GM12801 (cell line): ENCODE results near the gene GFRA1.

Source experiments
- CTCF ChIP-seq: IDR thresholded peaks from one replicate; pipeline ENCODE4 v1.5.1; 2011; ENCODE audit warnings: control low read depth; ENCODE audit not compliant: insufficient read length; ENCODE audit errors: extremely low read depth

The GFRA1 gene

GRCh38 chr10:116272440-116273283, at the start of gene GFRA1:
Gene GFRA1 (minus strand): TSS chr10:116273206. CDS start chr10:116272029, 1,177 bp downstream.
- no peak for TF ChIP-seq CTCF

- TF ChIP-seq CTCF: no peak
These were observed 43.5 kb upstream of the GFRA1 start for GRCh38 chr10:116316503-116316902.

- TF ChIP-seq CTCF: no peak
These were observed 39.5 kb upstream of the GFRA1 start for GRCh38 chr10:116312548-116312947.

DNA sequence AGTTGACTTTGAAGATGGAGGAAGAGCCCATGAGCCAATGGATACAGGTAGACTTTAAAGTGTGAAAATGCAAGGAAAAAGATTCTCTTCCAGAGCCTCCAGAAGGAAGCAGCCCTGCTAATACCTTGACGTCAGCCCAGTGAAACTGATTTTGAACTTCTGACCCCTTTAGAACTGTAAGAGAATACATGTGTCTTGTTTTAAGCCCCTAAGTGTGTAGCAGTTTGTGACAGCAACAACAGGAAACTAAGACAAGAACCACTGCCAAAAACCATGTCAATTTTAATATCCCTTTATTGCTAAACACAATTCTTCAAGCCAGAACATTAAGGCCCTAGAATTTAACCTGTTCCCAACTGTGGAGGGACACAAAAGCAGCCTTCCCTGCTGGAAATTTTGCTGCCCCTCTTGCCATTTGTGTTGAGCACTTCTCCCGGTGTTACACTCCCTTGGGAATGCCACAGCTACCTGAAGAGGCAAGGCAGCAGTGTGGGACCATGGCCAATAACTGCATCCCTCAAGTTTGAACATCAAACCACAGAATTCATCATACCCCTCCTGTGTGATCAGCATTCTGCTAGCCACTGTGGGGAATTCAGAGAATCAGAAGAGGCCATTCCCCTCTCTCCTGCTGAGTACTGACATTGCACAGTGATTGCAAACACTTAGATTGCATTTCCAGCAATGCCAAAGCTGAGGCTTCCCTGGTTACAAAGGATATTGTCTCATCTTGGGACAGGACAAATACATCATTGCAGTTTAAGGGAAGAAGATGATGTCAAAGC, 38.9 kb upstream of the GFRA1 start:
- TF ChIP-seq CTCF: no peak

GRCh38 chr10:116311016-116311415, 38.0 kb upstream of the GFRA1 start:
- no peak for TF ChIP-seq CTCF

DNA sequence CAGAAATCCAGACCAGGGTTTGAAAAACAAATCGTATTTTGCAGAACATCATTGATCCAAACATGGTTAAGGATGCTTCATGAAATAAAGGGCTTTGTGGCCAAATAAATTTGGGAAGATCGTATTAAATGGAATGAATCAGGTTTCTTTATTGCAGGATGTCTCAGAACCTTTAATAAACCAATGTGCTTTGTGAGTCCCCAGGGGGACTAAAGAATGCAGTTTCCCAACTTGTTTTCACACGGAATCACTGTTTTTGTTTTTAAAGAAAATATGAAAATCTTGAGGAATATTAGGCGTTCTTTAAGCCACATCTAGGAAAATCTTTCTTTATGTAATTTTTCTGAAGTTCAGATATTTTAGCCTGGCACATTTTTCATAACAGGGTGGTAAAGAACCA, 34.4 kb upstream of the GFRA1 start:
- TF ChIP-seq CTCF: no peak

GRCh38 chr10:116306847-116307246, 33.8 kb upstream of the GFRA1 start:
- no peak for TF ChIP-seq CTCF
